NOMO-1 treated with DMSO at 0.1 percent for 48 hours (cell line): Measurements from ENCODE around the gene PCK2.
A peak's percentile ranks its signal among the peaks of the same experiment; 100 is the strongest.

Source experiments
- DNase-seq: peaks from one replicate; lab custom pipeline; 2025; ENCODE audit not compliant: unreplicated experiment; lab: John Stamatoyannopoulos, UW

PCK2 gene

GRCh38 chr14:24074625-24075484, 19.3 kb upstream of the PCK2 start:
- no peak for DNase-seq

DNA sequence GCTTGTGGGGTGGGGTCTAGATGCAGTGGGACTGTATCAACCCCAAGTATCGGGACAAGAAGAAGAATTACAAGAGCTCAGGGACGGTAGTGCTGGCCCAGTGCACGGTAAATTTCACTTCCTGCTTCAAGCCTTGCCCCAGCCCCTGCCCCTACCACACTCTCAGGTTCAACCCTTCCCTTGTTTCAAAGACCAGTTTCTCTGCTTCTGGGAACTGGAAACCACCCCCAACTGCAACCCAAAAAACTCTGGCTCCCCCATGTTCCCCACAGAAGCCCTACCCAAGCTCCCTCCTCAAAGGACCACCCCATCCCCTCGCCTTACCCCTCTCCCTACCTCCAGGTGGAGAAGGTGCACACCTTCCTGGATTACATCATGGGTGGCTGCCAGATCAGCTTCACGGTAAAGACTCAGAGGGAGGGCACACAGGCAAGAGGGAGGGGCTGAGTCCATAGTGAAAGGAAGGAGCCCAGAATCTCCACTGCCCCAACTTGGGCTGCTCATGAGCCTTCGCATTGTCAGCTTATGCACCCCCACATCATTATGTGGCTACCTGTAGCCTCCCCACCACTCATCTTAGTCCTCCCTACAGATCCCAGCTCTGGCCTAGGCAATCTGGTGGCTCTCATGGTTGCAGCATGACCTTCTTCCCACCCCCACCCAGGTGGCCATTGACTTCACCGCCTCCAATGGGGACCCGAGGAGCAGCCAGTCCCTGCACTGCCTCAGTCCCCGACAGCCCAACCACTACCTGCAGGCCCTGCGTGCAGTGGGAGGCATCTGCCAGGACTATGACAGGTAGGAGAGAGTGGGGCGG, 18.4 kb upstream of the PCK2 start:
- peak; percentile 47 for DNase-seq

- DNase-seq: no peak
Observed at GRCh38 chr14:24076302-24076601, 17.9 kb upstream of the PCK2 start.

DNA sequence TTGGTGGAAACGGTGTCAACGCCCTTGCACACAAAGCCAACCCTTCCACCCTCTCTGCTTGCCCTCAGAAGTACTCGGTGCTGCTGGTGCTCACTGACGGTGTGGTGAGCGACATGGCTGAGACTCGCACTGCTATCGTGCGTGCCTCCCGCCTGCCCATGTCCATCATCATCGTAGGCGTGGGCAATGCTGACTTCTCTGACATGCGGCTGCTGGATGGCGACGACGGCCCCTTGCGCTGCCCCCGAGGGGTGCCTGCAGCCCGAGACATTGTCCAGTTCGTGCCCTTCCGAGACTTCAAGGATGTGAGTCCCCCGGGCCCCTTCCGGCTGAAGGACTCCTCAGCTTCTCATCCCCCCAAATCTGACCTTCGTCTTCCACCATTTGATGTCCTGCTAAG, 17.0 kb upstream of the PCK2 start:
- no peak for DNase-seq

- no peak for DNase-seq
Observed at GRCh38 chr14:24078146-24078545, 16.0 kb upstream of the PCK2 start.

DNA sequence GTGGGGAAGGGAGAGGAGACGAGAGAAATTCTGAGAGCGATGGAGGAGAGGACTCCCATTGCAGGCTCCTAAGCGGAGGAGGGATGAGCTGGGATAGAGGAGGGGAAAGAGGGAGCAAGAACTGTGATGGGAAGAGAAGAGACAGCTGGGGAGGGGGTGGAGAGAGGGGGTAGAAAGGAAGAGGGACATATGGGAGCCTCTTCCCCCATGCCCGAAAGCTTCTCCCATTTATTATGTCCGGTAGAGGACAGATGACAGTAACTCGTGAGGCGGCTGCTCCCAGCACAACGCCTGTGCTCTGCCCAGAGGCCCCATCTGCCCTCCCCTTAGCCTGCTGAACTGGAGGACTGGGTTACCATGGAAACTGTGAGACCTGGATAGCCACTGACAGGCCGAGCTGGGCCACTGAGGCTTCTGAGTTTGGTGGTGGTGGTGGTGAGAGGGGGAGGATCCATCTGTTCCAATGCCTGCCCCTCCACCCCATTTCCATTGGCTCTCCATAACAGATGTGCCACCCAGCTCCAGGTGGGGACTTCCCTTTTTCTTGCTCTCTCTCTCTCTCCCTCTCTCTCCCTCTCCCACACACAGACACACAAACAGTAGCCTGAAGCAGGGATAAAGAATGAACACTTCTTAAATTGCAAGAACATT, 14.5 kb upstream of the PCK2 start:
- DNase-seq: peak; percentile 1

GRCh38 chr14:24080142-24080530, 14.0 kb upstream of the PCK2 start:
- DNase-seq: no peak

- peak; percentile 42 for DNase-seq
Observed at GRCh38 chr14:24080888-24081738, 13.0 kb upstream of the PCK2 start.

DNA sequence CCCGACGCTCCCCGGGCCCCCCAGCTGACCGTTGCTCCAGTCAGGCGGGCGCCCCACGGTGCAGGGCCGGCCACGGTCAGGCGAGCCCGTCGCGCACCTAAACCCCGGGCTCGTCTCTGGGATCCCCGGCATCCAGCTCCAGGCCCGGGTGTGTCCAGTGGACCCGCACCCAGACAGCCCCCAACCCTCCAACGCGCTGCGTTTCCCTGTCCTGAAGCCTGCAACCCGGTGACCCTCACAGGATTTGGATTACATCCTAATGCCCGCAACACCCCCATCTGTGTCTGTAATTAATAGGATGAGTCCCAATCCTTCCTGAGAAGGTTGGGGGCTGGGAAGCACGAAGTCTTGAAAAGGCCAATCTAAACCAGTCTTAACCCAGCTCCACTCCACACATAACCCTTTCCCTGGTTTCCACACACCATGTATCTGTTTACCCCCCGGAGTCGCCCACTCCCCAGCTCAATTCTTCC, 12.3 kb upstream of the PCK2 start:
- no peak for DNase-seq

GRCh38 chr14:24082411-24083080, 11.6 kb upstream of the PCK2 start:
- DNase-seq: no peak

- DNase-seq: no peak
Observed at GRCh38 chr14:24083462-24083861, 10.6 kb upstream of the PCK2 start.

DNA sequence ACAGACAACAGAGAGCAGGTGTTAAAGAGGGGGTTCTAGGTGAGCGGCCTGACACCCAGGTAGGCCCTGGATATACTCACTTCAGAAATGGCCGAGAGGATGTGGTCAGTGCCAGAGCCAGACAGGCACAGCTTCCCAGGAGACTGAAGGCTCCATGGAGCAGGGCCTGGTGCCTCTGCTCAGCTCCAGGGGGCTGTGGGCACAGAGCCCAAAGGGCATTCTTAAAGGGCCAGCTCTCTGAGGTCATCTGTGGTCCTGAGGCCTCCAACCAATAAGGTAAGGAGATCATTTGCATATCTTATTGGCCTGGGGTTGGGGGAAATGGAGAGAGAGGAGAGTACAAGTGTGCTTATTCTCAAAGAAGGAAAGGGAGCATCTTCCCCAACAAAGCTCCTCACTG, 9.7 kb upstream of the PCK2 start:
- DNase-seq: no peak

GRCh38 chr14:24085215-24085614, 8.9 kb upstream of the PCK2 start:
- no peak for DNase-seq

DNA sequence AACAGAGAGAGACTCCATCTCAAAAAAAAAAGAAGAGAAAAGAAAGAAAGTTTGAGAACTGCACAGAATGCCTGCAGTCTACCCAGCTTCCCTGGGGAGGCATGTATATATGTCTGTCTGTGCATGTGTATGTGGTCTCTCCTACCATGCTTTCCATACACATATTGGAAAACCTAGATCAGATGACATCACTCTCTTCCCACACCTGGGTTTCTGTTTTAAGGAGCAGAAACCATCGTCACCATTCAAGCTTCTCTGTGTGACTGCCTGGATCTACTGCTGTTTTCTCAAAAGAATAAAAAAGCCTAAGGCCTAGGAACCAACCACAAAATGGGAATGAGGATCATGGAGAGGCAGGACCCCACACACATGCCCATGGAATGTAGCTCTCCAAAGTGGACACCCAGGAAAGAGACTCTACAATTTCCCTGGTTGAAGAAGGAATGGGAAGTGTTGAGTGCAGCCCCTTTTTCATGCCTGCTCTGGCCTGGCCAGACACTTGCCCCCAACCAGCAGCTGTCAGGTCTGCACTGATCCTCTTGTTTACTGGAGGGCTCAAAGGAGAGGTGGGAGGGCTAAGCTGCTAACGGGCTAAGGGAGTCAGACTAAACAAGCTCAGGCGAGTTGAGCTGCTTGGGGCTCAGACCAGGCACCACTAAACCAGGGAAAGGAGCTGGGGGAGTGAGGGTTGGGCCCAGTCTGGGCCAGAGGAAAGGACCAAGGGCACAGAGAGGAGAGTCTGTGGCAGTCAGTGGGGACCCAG, 7.7 kb upstream of the PCK2 start:
- DNase-seq: no peak

DNA sequence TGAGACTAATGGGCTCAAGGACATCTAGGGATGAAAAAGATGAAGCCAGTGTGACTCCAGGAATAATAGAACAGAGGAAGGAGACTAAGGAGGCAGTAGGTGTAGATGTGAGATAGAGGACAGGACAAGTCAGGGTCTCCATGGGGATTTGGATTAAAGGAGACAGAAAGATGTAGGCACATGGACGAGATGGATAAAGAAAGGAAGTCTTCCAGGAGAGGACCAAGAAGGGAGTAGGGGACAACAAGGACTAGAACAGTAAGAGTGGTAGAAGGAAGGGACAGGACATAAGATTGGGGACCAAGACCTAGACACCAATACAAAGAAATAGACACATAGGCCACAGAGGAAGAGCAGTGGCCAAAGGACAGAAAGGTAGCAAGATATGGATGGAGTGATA, 7.1 kb upstream of the PCK2 start:
- DNase-seq: no peak

DNA sequence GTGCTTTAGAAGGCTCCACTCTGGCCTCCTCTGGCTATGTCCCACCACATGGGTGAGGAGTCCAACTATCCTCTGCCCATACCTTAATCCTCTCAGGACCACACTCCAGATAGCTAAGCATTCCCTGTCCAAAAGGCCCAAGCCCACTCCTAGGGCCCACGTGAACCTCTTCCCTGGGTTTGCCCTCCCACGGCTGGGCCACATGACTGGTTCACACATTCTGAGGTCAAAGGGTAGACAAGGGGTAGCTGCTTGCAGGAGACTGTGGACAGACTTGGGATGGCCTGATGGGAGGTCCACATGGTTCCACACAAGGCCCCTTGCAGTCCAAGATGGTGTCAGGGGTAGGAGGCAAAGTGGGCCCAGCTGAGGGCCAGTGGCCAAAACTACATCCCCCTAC, 6.0 kb upstream of the PCK2 start:
- DNase-seq: no peak

DNA sequence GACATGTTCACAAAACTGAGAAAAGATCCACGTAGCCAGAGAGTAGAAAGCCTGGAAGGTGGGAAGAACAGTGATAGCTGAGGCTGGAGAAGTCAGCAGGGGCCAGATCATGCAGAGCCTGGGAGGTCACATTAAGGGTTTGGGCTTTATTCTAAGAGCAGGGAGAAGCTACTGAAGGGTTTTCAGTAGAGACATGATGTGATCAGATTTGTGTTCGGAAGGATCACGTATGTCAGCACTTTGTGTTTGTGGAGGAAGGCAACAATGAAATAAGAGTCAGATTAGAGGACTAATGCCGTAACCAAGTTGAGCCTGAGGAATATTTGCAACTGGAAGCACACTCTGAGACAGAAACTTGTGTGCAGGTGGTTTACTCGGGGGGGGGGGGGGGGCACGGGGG, 4.2 kb upstream of the PCK2 start:
- DNase-seq: no peak

- DNase-seq: no peak
Observed at GRCh38 chr14:24092110-24092504, 2.0 kb upstream of the PCK2 start.

DNA sequence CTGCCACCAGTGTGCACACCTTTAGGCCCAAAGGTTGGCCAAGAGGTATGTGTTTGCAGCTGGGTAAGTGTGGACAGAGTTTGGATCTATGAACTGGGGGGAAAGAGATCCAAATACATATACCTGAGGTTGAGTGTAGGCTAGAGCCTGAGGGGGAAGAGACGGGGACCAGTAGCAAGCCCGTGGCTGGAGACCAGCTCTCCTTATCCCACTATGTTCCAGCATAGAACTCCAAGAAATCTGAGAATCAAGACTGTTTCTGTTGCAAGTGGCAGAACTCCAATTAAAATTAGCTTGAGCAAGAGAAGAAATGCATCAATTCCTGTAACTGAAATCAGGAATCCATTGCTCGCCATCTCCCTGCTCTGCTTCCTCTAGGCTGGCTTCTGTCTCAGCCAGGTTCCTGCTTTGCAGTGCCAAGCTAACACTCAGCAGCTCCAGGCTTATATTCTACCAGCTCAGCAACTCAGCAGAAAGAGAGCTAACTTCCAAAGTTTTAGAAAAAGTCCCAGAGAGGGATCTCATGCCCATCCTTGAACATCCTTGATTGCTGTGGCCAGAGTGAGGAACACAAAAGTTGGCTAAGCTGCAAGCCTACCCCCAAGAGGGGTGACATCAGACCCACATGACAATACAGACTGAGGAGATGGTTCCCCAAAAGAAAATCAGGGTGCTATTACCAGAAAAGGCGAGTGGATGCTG, 1.5 kb upstream of the PCK2 start:
- DNase-seq: no peak
